ENCODE measurements around the gene GATB.
A peak's percentile ranks its signal among the peaks of the same experiment; 100 is the strongest.

The GATB gene

DNA sequence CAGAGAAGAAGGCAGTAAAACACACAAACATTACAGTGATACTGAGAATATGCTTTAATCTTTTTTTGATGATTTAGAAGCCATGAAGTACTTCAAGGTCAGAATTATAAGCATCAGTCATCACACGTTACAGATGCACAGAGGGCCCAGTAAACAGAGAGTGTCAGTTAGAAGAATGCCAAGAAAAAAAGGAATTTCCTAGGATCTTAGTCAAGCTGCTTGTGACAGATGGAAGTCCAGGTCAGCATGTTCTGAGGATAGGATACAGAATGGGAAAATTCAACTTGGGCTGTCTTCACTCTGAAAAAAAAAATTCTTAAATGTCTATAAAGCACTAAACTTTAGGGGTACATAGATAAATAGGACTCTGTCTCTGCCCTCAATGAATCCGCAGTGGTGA, 38.9 kb downstream of the GATB start:
- CTCF ChIA-PET, result no interaction called here
- Histone ChIP-seq H3K4me1 (ENCODE audit: control insufficient read depth, insufficient read depth, low read length) (0 out of 2 replicates have a peak, but pooled peaks cover 2% of the 10 kb centered on the region), H3K9me3 (ENCODE audit: control insufficient read depth, insufficient read depth, low read depth, low read length) (no peaks in the 10 kb centered on the region), H3K4me3 (ENCODE audit: low read depth, low read length) (no peak overlapping the region), H3K36me3 (ENCODE audit: control insufficient read depth in 2 of 2, insufficient read depth in 1 of 2, low read length in 2 of 2) (no peaks in the 10 kb centered on the region), H3K27ac (ENCODE audit: extremely low read depth, low read depth, low read length) (no peak overlapping the region)
- POLR2A ChIA-PET, result no interaction called here
- TF ChIP-seq ZSCAN30 (tag by site-specific recombination; IDR thresholded peaks at IDR 0.05) (no peak), ZNF518A (tag by site-specific recombination; conservative IDR thresholded peaks at IDR 0.05; ENCODE audit: low read depth) (no peak), SCRT2 (tag by site-specific recombination; IDR thresholded peaks at IDR 0.05) (no peak), ZNF544 (tag by site-specific recombination; IDR thresholded peaks at IDR 0.05) (no peak), ZNF155 (tag by site-specific recombination; IDR thresholded peaks at IDR 0.05) (no peak), GLIS1 (tag by site-specific recombination; IDR thresholded peaks at IDR 0.05) (no peak), ZNF560 (tag by site-specific recombination; IDR thresholded peaks at IDR 0.05; ENCODE audit: borderline replicate concordance) (no peak)
- TF ChIP-seq, protein P1, sequence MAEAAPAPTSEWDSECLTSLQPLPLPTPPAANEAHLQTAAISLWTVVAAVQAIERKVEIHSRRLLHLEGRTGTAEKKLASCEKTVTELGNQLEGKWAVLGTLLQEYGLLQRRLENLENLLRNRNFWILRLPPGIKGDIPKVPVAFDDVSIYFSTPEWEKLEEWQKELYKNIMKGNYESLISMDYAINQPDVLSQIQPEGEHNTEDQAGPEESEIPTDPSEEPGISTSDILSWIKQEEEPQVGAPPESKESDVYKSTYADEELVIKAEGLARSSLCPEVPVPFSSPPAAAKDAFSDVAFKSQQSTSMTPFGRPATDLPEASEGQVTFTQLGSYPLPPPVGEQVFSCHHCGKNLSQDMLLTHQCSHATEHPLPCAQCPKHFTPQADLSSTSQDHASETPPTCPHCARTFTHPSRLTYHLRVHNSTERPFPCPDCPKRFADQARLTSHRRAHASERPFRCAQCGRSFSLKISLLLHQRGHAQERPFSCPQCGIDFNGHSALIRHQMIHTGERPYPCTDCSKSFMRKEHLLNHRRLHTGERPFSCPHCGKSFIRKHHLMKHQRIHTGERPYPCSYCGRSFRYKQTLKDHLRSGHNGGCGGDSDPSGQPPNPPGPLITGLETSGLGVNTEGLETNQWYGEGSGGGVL (tag by site-specific recombination; IDR thresholded peaks at IDR 0.05), result no peak

GRCh38 chr4:151721466-151721865, 39.3 kb downstream of the GATB start:
- Histone ChIP-seq H3K4me3 (ENCODE audit: low read depth, low read length) (no peak overlapping the region), H3K27ac (ENCODE audit: extremely low read depth, low read depth, low read length) (no peak overlapping the region), H3K9me3 (ENCODE audit: control insufficient read depth, insufficient read depth, low read depth, low read length) (no peaks in the 10 kb centered on the region), H3K36me3 (ENCODE audit: control insufficient read depth in 2 of 2, insufficient read depth in 1 of 2, low read length in 2 of 2) (no peaks in the 10 kb centered on the region), H3K4me1 (ENCODE audit: control insufficient read depth, insufficient read depth, low read length) (0 out of 2 replicates have a peak, but pooled peaks cover 2% of the 10 kb centered on the region)
- CTCF ChIA-PET, result no interaction called here
- peak; percentile 76 for TF ChIP-seq ZBTB17 (tag by site-specific recombination; IDR thresholded peaks at IDR 0.05)
- peak; percentile 91 for TF ChIP-seq ZNF335 (tag by site-specific recombination; conservative IDR thresholded peaks at IDR 0.05)
- peak; percentile 70; the same call in 1 of the 2 replicates for TF ChIP-seq ZNF600 (tag by site-specific recombination; IDR thresholded peaks at IDR 0.05)
- TF ChIP-seq, protein P2, sequence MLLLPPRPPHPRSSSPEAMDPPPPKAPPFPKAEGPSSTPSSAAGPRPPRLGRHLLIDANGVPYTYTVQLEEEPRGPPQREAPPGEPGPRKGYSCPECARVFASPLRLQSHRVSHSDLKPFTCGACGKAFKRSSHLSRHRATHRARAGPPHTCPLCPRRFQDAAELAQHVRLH (tag by site-specific recombination; IDR thresholded peaks at IDR 0.05), result no peak
- TF ChIP-seq ZNF623 (tag by site-specific recombination; IDR thresholded peaks at IDR 0.05), result no peak
- no peak for TF ChIP-seq ZNF544 (tag by site-specific recombination; IDR thresholded peaks at IDR 0.05)
- TF ChIP-seq ZIC2 (tag by site-specific recombination; IDR thresholded peaks at IDR 0.05), result peak; percentile 86
- TF ChIP-seq, protein P3, sequence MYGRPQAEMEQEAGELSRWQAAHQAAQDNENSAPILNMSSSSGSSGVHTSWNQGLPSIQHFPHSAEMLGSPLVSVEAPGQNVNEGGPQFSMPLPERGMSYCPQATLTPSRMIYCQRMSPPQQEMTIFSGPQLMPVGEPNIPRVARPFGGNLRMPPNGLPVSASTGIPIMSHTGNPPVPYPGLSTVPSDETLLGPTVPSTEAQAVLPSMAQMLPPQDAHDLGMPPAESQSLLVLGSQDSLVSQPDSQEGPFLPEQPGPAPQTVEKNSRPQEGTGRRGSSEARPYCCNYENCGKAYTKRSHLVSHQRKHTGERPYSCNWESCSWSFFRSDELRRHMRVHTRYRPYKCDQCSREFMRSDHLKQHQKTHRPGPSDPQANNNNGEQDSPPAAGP (tag by site-specific recombination; IDR thresholded peaks at IDR 0.05), result no peak
- no peak for TF ChIP-seq ZNF571 (tag by site-specific recombination; IDR thresholded peaks at IDR 0.05)
- no peak for TF ChIP-seq ZNF654 (tag by site-specific recombination; IDR thresholded peaks at IDR 0.05; ENCODE audit: low read depth)
- POLR2A ChIA-PET, result no interaction called here

Measured in HEK293 (cell line).